GM10248 (cell line): ENCODE data around the gene PAH.

Experiments
- CTCF ChIA-PET: fragments of 300-600 bp; sonication (Branson Sonifier 250); formaldehyde crosslinking; extraction: SDS; loops from one replicate; lab custom pipeline; 2021; ENCODE audit warnings: antibody characterized with exemption; lab: Yijun Ruan, JAX
- POLR2A ChIA-PET: fragments of 350-650 bp; sonication (Branson Sonifier 250); formaldehyde crosslinking; extraction: SDS; loops from one replicate; lab custom pipeline; 2020; ENCODE audit warnings: antibody characterized with exemption; lab: Yijun Ruan, JAX
- DNase-seq: peaks from one replicate; pipeline ENCODE4 v3.0.0; 2012; ENCODE audit errors: extremely low spot score
- CTCF ChIP-seq: IDR thresholded peaks from 2 replicates; pipeline ENCODE4 v1.5.1; 2012; ENCODE audit warnings: mild to moderate bottlenecking, low read depth; ENCODE audit errors: extremely low read depth, missing control alignments, control extremely low read depth

The PAH gene

GRCh38 chr12:102916252-102917025, 605 bp downstream of the PAH start:
- no peak for TF ChIP-seq CTCF
- DNase-seq = no peak
- POLR2A ChIA-PET = no interaction called here
- CTCF ChIA-PET = interaction anchor here (1.5 kb wide), 1 partner anchor 631 kb away, joined by 5 read pairs; no protein-coding TSS in a partner anchor

- ChIA-PET POLR2A (no interaction called here), CTCF (interaction anchor here (1.0 to 3.0 kb wide), 4 partner anchors 9 to 661 kb away, joined by 3 to 14 read pairs (median 4); no protein-coding TSS in a partner anchor)
- TF ChIP-seq CTCF = no peak
- DNase-seq = no peak
Observed at GRCh38 chr12:102913453-102914226, 3.4 kb downstream of the PAH start.

GRCh38 chr12:102912258-102912657, 4.8 kb downstream of the PAH start:
- TF ChIP-seq CTCF = no peak
- POLR2A ChIA-PET = no interaction called here
- no peak for DNase-seq
- CTCF ChIA-PET = interaction anchor here (1.0 to 3.0 kb wide), 8 partner anchors 21 to 663 kb away, joined by 3 to 14 read pairs (median 4); no protein-coding TSS in a partner anchor

- ChIA-PET POLR2A (no interaction called here), CTCF (interaction anchor here (1.2 to 3.0 kb wide), 4 partner anchors 13 to 592 kb away, joined by 3 to 14 read pairs (median 3); no protein-coding TSS in a partner anchor)
- no peak for TF ChIP-seq CTCF
- DNase-seq = no peak
Observed at GRCh38 chr12:102911320-102911719, 5.7 kb downstream of the PAH start.

- no peak for TF ChIP-seq CTCF
- CTCF ChIA-PET = interaction anchor here (1.2 to 3.0 kb wide), 3 partner anchors 13 to 37 kb away, joined by 3 to 14 read pairs (median 3); no protein-coding TSS in a partner anchor
- DNase-seq = no peak
- POLR2A ChIA-PET = no interaction called here
Observed at GRCh38 chr12:102910792-102911191, 6.3 kb downstream of the PAH start.

- no peak for DNase-seq
- TF ChIP-seq CTCF = no peak
- POLR2A ChIA-PET = no interaction called here
- CTCF ChIA-PET = interaction anchor here (1.2 to 3.0 kb wide), 3 partner anchors 12 to 38 kb away, joined by 3 to 14 read pairs (median 3); no protein-coding TSS in a partner anchor
Observed at GRCh38 chr12:102910137-102910536, 6.9 kb downstream of the PAH start.
